DMS 273 treated with DMSO at 0.1 percent for 48 hours (cell line): ENCODE results near the gene ATG5.
"Not testable (repeated sequence)": the region's sequence is repeated elsewhere in the genome, so short reads cannot be mapped to it uniquely, and the experiment has no call there.

Experiments
- DNase-seq: peaks from one replicate; lab custom pipeline; 2025; lab: John Stamatoyannopoulos, UW

ATG5 gene

DNA sequence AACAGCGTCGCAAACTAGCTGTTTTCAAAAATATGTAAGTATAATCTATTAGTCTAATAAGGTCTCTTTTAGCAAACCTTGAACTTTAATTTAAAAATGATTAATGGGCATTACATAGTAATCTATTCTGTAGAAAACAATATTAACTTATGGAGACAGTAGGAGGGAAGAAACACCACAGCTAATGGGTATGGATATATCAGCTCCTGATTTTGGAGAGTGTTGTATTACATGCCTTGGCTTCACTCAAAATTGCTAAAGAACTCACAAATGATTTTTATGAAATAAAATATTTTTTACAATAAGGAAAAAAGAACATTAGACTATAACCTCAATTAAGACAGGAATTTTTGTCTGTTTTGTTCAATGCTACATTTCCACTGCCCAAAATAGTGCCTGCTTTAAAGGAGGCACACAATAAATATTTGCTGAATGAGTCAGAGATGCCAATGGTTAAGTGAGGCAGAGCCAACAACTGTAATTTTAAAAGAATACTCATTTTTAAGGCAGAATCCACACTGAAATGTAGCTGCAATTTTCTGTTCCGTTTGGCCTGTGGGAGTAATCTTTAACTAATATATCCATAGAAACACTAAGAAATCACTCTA lies 15.7 kb downstream of the ATG5 start:
- DNase-seq: no peak

DNA sequence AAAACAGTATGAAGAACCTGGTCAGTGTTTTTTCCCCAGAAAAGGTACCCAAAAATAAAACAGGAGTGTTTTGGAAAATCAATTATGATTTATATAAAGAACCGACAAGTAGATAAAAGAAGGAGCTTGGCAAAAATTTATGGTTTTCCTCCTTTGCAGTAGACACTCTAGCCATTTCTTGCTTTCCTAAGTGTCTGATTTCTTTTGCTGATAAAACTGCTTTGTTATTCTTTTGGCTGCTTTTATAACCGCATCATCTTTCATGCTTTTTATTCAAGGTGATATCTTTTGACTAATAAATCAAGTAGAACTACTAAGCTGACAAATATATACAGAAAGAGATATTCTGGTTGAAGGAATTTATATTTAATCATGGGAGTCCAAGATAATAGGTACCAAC lies 16.6 kb downstream of the ATG5 start:
- DNase-seq: no peak

DNA sequence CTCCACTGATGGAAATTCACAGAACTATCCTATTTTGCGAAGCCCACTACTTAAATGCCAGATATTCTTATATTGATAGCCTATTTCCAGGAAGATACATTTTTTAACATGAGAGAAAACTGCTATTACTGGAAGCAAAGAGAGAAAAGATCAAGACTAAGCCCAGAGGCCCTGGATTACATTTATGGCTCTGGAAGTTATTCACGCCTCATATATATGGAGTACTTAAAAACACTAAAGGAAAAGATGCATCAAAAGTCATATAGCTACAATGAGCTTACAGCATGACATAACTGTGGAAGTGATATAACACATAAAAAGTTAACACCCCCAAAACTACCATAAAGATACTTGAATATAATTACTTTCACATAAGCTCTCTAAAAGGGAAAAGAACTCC lies 19.8 kb downstream of the ATG5 start:
- DNase-seq: no peak

DNA sequence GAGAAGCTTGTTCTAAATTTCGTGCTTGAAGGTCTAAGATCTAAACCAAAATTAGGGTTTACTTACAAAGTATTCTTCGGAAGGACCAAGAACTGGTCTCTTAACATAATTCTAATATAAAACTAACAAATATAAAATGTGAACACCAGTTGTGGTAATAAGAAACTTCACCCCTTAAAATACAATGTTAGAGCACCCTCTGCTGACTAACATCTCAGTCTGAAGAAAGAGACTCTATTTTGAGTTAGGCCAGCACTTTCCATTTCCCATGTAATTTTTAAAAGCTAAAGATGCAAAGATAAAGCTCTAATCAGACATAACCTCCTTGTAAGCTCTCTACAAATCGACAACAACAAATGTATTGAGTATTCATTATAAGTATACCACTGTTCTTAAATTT lies 24.6 kb downstream of the ATG5 start:
- no peak for DNase-seq

DNA sequence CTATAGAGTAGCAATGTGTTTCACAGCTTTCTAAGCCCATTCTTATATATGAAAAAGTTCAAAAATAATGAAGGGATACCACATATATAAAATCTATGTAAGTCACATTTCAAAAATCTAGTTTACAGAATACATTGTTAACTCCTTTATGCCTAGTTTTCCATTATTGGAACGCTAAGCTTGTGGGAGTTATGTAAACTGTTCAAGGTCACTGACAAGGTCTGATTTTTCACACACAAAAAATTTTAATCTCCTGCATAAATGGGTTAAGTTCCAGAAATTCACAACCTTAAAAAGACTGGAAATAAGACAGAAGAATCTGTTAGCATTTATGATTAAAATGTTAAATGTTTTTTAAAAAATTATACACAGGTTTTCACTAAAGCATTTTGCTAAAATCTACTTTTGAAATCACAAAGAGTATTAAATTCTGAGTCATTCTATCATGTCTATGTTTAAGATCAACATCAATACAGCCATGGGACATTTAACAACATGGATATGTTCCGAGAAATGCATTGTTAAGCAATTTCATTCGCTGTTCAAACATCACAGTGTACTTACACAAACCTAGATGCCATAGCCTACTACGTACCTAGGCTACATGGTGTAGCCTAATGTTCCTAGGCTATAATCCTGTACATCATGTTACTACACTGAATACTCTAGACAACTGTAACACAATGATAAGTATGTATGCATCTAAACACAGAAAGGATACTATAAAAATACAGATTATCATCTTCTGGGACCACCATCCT lies 25.4 kb downstream of the ATG5 start:
- no peak for DNase-seq

DNA sequence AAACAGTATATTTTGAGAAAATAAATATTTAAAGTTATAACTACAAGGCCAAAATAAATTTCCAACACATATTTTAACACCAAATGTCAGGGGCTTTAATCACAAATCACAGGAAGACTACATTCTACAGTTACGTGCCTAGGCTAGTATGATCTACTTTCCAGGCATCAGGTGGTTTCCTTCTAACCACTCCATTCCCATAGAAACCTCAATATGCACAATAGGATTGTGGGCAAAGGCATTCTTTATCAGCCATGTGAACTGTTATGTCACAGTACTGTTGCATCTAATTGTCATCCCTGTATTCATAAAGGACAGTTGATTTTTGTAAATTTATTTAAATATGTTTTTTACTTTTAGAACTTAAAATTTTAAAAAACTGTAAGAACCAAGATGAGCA lies 32.4 kb downstream of the ATG5 start:
- DNase-seq: no peak

DNA sequence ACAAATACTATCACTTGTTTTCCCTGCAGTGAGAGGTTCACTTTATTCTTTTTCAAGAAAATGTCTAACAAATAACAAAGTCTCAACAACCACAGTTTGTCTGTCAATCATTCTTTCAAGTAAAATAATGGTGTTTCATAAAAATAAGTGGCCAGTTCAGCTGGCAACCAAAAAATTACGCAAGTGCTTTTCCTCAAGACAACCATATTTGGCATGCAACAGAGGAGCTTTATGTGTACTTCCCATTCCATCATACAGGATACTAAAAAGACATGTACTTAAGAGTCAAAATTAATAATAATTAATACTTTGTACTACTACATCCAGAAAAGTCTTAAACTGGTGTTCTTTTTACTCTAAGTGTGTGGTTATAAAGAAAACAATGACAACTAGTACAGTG lies 34.6 kb downstream of the ATG5 start:
- DNase-seq: no peak

DNA sequence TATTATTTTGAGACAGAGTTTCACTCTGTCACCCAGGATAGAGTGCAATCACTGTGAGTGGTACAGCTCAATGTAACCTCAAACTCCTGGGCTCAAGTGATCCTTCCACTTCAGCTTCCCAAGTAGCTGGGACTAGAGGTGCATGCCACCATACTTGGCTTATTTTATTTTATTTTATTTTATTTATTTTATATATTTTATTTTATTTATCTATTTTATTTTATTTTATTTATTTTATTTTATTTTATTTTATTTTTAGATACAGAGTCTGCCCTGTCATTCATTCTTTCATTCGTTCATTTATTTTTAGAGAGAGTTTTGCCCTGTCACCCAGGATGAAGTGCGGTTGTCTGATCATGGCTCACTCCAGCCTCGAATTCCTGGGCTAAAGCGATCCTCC lies 35.5 kb downstream of the ATG5 start:
- no peak for DNase-seq

DNA sequence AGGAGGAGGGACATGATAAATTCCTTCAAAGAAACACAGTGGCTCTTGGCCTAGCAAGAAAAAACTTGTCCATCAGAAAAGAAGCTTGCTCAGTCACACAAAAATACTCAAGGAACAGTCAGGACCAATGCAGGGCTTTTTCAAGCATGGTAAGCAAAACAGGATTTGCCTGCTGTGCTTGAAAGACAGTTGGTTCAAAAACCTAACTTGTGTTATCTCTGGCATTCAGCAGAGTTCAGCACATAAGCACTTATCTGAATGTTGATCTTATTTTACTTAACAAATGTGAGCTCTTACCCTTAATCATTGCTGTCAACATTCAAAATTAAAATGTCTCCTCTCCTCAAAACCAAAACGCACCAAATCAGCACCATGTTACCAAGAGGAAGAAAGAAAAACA lies 38.3 kb downstream of the ATG5 start:
- no peak for DNase-seq

DNA sequence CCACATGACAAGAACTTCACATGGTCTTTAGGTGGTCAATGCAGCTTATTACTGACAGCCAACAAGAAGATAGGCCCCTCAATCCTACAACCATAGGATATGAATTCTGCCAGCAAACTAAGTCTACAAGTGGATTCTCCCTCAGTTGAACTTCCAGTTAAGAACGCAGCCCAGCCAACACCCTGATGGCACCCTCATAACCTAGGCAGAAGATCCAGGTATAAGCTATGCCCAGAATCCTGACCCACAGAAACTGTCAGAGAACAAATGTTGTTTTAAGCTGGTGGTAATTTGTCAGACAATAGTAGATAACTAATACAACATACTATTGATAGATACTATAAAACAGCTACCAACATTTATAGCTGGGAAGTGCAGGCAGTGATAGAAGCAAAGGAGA lies 38.8 kb downstream of the ATG5 start:
- DNase-seq: no peak

DNA sequence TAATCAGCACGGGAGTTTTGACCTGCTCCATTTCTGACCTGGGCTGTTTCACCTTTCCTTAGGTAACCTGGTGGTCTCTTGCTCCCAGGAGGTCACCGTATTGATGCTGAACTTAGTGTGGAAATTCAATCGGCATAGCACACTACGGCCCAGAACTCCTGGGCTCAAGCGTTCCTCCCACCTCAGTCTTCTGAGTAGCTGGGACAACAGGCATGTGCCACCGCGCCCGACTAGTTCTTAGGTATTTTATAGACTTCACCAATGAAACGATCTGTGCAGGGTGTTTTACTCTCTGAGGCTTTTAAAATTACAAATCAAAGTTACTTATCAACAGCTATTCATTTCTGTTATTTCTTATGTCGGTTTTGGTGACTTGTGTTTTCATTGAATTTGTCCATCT lies 42.1 kb downstream of the ATG5 start:
- DNase-seq: no peak

DNA sequence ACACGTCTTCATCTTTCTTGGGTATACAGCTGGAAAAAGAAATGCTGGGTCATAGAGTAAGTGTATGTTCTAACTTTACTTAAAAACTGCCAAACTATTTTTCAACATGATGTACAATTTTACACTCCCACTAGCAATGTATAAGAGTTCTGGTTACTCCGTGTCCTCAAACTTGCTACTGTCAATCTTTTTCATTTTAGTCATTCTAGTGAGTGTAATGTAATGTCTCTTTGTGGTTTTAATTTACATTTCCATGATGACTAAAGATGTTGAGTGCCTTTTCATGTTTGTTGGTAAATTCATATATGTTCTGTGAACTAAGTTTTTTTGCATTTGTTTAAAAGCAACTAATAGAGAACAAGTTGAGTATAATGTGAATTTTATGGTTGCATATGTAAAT lies 43.9 kb downstream of the ATG5 start:
- DNase-seq: no peak

DNA sequence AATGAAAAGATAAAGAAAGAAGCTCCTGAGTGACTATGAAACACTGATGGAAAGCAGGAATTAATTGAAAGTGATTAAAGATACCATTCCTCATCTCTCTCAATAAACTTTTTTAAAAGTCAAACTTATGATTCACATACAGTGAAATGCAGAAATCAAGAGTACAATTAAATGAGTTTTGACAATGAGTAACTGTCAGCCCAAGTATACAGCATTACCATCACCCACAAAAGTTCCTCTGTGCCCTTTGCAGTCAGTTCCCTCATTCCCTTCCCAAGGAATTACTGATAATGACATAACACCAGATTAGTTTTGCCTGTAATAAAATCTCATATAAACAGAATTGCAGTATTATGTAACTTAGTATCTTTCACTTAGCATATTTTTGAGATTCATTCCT lies 44.5 kb downstream of the ATG5 start:
- no peak for DNase-seq

DNA sequence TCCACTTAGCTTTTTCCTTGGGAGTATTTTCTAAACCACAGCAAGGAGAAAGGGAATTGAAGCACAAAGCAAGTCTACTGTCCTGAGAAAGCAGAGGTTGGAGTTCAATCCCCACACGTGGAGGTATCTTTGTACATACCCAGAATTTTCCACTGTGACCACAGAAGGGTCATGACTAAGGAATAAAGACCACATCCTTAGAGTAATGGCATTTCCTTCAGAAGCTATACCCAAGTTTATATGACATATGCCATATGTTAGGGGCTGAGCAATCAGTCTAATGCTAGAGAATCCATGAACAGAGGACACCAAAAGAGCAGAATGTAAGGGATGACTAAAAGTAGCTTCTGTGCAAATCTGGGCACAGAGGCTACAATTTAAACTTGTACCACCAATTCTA lies 46.4 kb downstream of the ATG5 start:
- DNase-seq: no peak

DNA sequence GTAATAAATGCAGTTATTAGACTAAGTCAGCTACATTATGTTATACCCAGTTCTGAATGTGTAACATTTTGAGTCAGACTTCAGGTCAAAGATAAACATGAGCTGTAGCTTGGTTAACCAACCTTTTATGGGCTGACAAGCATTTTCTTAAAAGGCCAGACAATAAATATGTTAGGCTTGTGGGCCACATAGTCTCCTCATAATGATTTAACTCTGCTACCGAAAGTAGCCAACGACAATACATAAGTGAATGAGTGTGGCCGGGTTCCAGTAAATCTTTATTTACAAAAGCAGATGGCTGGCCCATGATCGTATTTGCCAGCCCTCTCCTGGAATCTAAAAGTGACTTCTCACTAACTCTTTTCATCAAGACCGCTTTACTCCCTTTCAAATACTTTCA lies 49.9 kb downstream of the ATG5 start:
- DNase-seq: no peak

DNA sequence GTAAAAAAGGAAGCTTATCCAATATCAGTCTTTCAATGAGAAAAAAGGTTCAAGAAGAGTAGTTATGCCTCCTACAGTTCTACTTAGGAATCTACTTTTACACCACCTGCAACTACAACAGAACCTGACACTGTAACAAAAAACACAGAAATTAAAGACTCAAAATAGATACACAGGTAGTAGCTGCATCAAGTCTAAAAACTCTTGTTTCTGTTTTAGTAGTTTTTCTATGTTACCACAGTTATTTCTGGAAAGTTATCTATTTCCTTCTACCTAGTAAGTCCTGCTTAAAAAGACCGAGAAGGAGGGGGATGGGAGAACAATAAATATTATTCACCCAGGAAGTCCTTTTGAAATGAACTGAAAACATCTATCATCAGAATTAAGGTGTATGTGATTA lies 52.5 kb downstream of the ATG5 start:
- DNase-seq: no peak

DNA sequence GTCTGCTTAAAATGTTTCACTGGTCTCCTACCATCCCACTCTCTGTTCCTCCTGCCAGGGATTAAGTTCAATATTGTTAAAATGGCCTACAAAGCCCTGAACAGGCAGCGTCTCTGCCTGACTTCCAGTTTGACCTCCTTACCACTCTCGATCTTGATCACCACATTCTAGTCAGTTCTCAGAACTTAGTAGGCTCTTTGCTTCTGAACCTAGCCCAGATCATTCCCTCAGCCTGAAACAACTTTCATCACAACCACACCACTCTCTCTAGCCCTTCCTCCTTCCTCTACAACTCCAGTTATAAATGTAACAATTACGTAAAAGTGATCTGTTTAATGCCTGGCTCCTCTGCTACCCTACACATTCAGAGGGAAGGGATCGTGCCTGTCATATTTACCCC lies 53.3 kb downstream of the ATG5 start:
- DNase-seq: no peak

DNA sequence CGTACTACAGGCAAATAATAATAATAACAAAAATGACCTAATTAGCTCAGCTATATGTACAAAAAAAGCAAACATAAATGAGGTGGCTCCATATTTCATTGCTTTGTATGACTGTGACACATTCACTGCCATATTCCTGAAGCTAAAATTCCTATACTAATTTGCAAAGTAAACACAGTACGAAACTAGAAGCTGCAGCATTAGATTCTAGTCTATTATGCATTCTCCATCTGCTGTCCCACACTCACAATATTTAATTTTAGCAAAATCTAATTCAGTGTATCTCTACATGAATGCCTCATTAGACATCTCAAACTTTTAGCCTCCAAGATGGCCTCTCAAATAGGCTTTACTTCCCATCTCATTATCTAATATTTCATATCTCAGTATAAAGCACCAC lies 55.1 kb downstream of the ATG5 start:
- DNase-seq: no peak

DNA sequence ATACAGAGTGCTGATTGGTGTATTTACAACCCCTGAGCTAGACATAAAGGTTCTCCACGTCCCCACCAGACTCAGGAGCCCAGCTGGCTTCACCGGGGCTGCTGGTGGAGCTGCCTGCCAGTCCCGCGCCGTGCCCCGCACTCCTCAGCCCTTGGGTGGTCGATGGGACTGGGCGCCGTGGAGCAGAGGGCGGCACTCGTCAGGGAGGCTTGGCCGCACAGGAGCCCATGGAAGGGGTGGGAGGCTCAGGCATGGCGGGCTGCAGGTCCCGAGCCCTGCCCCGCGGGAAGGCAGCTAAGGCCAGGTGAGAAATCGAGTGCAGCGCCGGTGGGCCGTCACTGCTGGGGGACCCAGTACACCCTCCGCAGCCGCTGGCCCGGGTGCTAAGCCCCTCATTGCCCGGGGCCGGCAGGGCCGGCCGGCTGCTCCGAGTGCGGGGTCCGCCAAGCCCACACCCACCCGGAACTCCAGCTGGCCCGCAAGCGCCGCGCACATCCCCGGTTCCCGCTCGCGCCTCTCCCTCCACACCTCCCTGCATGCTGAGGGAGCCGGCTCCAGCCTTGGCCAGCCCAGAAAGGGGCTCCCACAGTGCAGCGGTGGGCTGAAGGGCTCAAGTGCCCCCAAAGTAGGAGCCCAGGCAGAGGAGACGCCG lies 56.2 kb downstream of the ATG5 start:
- DNase-seq: not testable (repeated sequence)

DNA sequence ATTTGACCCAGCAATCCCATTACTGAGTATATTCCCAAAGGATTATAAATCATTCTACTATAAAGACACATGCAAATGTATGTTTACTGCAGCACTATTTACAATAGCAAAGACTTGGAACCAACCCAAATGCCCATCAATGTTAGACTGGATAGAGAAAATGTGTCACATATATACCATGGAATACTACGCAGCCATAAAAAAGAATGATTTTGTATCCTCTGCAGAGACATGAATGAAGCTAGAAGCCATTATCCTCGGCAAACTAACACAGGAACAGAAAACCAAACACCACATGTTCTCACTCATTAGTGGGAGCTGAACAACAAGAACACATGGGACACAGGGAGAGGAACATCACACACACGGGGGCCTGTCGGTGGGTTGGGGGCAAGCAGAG lies 57.1 kb downstream of the ATG5 start:
- DNase-seq: not testable (repeated sequence)

DNA sequence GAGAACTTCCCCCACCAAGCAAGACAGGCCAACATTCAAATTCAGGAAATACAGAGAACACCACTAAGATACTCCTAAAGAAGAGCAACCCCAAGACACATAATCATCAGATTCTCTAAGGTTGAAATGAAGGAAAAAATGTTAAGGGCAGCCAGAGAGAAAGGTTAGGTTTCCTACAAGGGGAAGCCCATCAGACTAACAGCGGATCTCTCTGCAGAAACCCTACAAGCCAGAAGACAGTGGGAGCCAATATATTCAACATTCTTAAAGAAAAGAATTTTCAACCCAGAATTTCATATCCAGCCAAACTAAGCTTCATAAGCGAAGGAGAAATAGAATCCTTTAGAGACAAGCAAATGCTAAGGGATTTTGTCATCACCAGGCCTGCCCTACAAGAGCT lies 61.1 kb downstream of the ATG5 start:
- not testable (repeated sequence) for DNase-seq

DNA sequence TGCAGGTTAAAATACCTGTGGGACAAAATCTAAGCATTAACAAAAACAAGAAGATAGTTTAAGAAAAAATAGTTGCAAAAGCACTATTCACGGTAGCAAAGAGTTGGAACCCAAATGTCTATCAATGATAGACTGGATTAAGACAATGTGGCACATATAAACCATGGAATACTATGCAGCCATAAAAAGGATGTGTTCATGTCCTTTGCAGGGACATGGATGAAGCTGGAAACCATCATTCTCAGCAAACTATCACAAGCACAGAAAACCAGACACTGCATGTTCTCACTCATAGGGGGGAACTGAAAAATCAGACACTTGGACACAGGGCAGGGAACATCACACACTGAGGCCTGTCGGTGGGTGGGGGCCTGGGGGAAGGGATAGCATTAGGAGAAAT lies 65.8 kb downstream of the ATG5 start:
- DNase-seq: not testable (repeated sequence)

DNA sequence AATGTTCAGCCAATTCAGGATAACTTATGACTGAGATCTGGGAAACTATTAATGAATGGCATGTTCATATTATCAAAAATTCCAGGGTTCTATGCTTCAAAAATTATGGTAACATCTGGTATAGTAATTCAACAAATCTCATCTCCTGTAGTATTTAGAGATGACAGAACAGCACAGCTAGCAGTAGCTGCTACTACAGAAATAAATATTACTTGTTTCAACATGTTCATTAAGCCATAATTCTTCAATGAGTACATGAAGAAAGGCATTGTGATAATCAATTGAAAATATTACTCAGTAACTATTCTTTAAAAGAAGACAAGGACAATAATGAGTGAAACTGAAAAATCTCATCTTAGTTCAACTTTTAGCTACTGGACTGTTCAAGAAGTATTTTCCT lies 66.8 kb downstream of the ATG5 start:
- no peak for DNase-seq

DNA sequence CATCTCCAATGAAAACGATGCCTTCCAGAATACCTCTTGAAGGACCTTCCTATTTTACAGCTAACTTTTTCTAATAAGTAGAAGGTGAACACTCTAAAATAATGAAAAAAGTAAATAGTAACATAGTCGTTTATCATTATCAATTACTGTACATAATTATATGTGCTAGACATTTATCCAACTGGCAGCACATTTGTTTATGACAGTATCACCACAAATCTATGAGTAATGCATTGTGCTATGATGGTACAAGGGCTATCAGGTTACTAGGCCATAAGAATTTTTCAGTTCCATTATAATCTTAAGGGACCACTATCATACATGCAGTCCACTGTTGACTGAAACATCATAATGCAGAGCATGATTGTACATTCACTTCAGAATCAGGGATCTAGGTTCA lies 68.4 kb downstream of the ATG5 start:
- no peak for DNase-seq
